KOPT-K1 (cell line): Measurements from ENCODE around the gene PARD3B.
"Not testable (repeated sequence)": the region's sequence is repeated elsewhere in the genome, so short reads cannot be mapped to it uniquely, and the experiment has no call there.

Experiments
- H3K27ac ChIP-seq: fragments of 200-600 bp; sonication (generic); 2 replicates; pipeline ENCODE4 v1.5.1; 2016; ENCODE audit warnings: antibody characterized with exemption, mild to moderate bottlenecking, low read depth, low read length; ENCODE audit not compliant: poor library complexity, severe bottlenecking
- H3K36me3 ChIP-seq: fragments of 200-600 bp; sonication (generic); 2 replicates; pipeline ENCODE4 v1.5.1; 2017; ENCODE audit warnings: antibody characterized with exemption, mild to moderate bottlenecking, low read length, moderate library complexity; ENCODE audit not compliant: insufficient read depth
- H3K9me3 ChIP-seq: fragments of 200-600 bp; sonication (generic); 2 replicates; pipeline ENCODE4 v1.5.1; 2017; ENCODE audit warnings: antibody characterized with exemption, low read length, mild to moderate bottlenecking; ENCODE audit not compliant: insufficient read depth, poor library complexity, severe bottlenecking

The PARD3B gene

GRCh38 chr2:205484764-205485163 lies 939.5 kb downstream of the PARD3B start:
- H3K27ac ChIP-seq = no peak overlapping the region
- no peaks in the 10 kb centered on the region for H3K36me3 ChIP-seq
- no peaks in the 10 kb centered on the region for H3K9me3 ChIP-seq

GRCh38 chr2:205493528-205493927 lies 948.3 kb downstream of the PARD3B start:
- H3K27ac ChIP-seq, H3K36me3 ChIP-seq, H3K9me3 ChIP-seq: not testable (repeated sequence)

GRCh38 chr2:205494537-205495235 lies 949.4 kb downstream of the PARD3B start:
- Histone ChIP-seq H3K36me3 (no peaks in the 10 kb centered on the region), H3K27ac (no peak overlapping the region), H3K9me3 (no peaks in the 10 kb centered on the region)

GRCh38 chr2:205495819-205496218 lies 950.5 kb downstream of the PARD3B start:
- Histone ChIP-seq H3K27ac (no peak overlapping the region), H3K36me3 (no peaks in the 10 kb centered on the region), H3K9me3 (no peaks in the 10 kb centered on the region)

GRCh38 chr2:205496370-205496769 lies 951.1 kb downstream of the PARD3B start:
- no peaks in the 10 kb centered on the region for H3K36me3 ChIP-seq
- no peaks in the 10 kb centered on the region for H3K9me3 ChIP-seq
- no peak overlapping the region for H3K27ac ChIP-seq

- Histone ChIP-seq H3K27ac (no peak overlapping the region), H3K36me3 (no peaks in the 10 kb centered on the region), H3K9me3 (no peaks in the 10 kb centered on the region)
Observed at GRCh38 chr2:205496772-205497171, 951.5 kb downstream of the PARD3B start.

GRCh38 chr2:205499006-205499405 lies 953.7 kb downstream of the PARD3B start:
- no peaks in the 10 kb centered on the region for H3K9me3 ChIP-seq
- H3K36me3 ChIP-seq = no peaks in the 10 kb centered on the region
- no peak overlapping the region for H3K27ac ChIP-seq

- no peaks in the 10 kb centered on the region for H3K9me3 ChIP-seq
- no peak overlapping the region for H3K27ac ChIP-seq
- no peaks in the 10 kb centered on the region for H3K36me3 ChIP-seq
Observed at GRCh38 chr2:205500065-205500464, 954.8 kb downstream of the PARD3B start.

GRCh38 chr2:205500951-205501350 lies 955.7 kb downstream of the PARD3B start:
- Histone ChIP-seq H3K9me3 (no peaks in the 10 kb centered on the region), H3K36me3 (no peaks in the 10 kb centered on the region), H3K27ac (no peak overlapping the region)

- no peaks in the 10 kb centered on the region for H3K9me3 ChIP-seq
- H3K27ac ChIP-seq = no peak overlapping the region
- no peaks in the 10 kb centered on the region for H3K36me3 ChIP-seq
Observed at GRCh38 chr2:205501826-205502225, 956.6 kb downstream of the PARD3B start.

GRCh38 chr2:205505371-205505770 lies 960.1 kb downstream of the PARD3B start:
- H3K36me3 ChIP-seq = no peaks in the 10 kb centered on the region
- no peaks in the 10 kb centered on the region for H3K9me3 ChIP-seq
- no peak overlapping the region for H3K27ac ChIP-seq

- no peaks in the 10 kb centered on the region for H3K36me3 ChIP-seq
Observed at GRCh38 chr2:205509655-205510054, 964.4 kb downstream of the PARD3B start.

GRCh38 chr2:205510345-205510744 lies 965.1 kb downstream of the PARD3B start:
- Histone ChIP-seq H3K9me3 (no peaks in the 10 kb centered on the region), H3K36me3 (no peaks in the 10 kb centered on the region), H3K27ac (no peak overlapping the region)

More at GRCh38 chr2:205509655-205510054, 964.4 kb downstream of the PARD3B start:
- no peak overlapping the region for H3K27ac ChIP-seq
- no peaks in the 10 kb centered on the region for H3K9me3 ChIP-seq

GRCh38 chr2:205511221-205511620 lies 965.9 kb downstream of the PARD3B start:
- Histone ChIP-seq H3K9me3 (no peaks in the 10 kb centered on the region), H3K36me3 (no peaks in the 10 kb centered on the region), H3K27ac (no peak overlapping the region)

- H3K36me3 ChIP-seq = no peaks in the 10 kb centered on the region
- H3K9me3 ChIP-seq = no peaks in the 10 kb centered on the region
- no peak overlapping the region for H3K27ac ChIP-seq
Observed at GRCh38 chr2:205511641-205512040, 966.4 kb downstream of the PARD3B start.

GRCh38 chr2:205520311-205520710 lies 975.0 kb downstream of the PARD3B start:
- Histone ChIP-seq H3K27ac (no peak overlapping the region), H3K36me3 (no peaks in the 10 kb centered on the region), H3K9me3 (peaks cover 6% of the 10 kb centered on the region)
